Trophoblast cell (in vitro differentiated cells and primary cell): ENCODE results near the gene CEP162.
A peak's percentile ranks its signal among the peaks of the same experiment; 100 is the strongest.
"Not testable (repeated sequence)": the region's sequence is repeated elsewhere in the genome, so short reads cannot be mapped to it uniquely, and the experiment has no call there.

Experiments used
- DNase-seq, 2 donors: peaks; one replicate each; pipeline ENCODE4 v3.0.0-alpha.2; 2016
- H2AFZ ChIP-seq: 2 replicates; pipeline ENCODE4 v1.6.1; 2013; ENCODE audit warnings: low read length, moderate library complexity, mild to moderate bottlenecking; ENCODE audit not compliant: insufficient read depth, poor library complexity
- H2AK5ac ChIP-seq: 2 replicates; pipeline ENCODE4 v1.6.1; 2013; ENCODE audit warnings: mild to moderate bottlenecking, low read length
- H2BK120ac ChIP-seq: 2 replicates; pipeline ENCODE4 v1.6.1; 2013; ENCODE audit warnings: low read length, mild to moderate bottlenecking, moderate library complexity; ENCODE audit not compliant: insufficient read depth, poor library complexity
- H2BK12ac ChIP-seq: 2 replicates; pipeline ENCODE4 v1.6.1; 2013; ENCODE audit warnings: mild to moderate bottlenecking, low read length, moderate library complexity
- H2BK5ac ChIP-seq: 2 replicates; pipeline ENCODE4 v1.6.1; 2013; ENCODE audit warnings: low read length, low read depth, moderate library complexity, mild to moderate bottlenecking; ENCODE audit not compliant: poor library complexity
- H3K14ac ChIP-seq: 2 replicates; pipeline ENCODE4 v1.6.1; 2013; ENCODE audit warnings: mild to moderate bottlenecking, low read length
- H3K18ac ChIP-seq: 2 replicates; pipeline ENCODE4 v1.6.1; 2013; ENCODE audit warnings: mild to moderate bottlenecking, low read length
- H3K23ac ChIP-seq: 2 replicates; pipeline ENCODE4 v1.6.1; 2013; ENCODE audit warnings: low read length
- H3K27ac ChIP-seq: 2 replicates; pipeline ENCODE4 v1.5.1; 2013; ENCODE audit warnings: low read depth, mild to moderate bottlenecking, inconsistent platforms, low read length, moderate library complexity
- H3K27me3 ChIP-seq: 2 replicates; pipeline ENCODE4 v1.6.1; 2013; ENCODE audit warnings: inconsistent platforms, mild to moderate bottlenecking, low read length, moderate library complexity; ENCODE audit not compliant: insufficient read depth
- H3K36me3 ChIP-seq, 2 experiments: 1 replicate in 1 of 2; 2 replicates in 1 of 2; pipeline ENCODE4 v1.6.1; 2013; ENCODE audit warnings: low read length in 2 of 2, mild to moderate bottlenecking in 2 of 2, moderate library complexity in 1 of 2; ENCODE audit not compliant: insufficient read depth in 2 of 2, control insufficient read depth in 1 of 2
- H3K4ac ChIP-seq: 2 replicates; pipeline ENCODE4 v1.6.1; 2013; ENCODE audit warnings: low read depth, mild to moderate bottlenecking, low read length, moderate library complexity
- H3K4me1 ChIP-seq, 2 experiments: 1 replicate in 1 of 2; 2 replicates in 1 of 2; pipeline ENCODE4 v1.6.1; 2013; ENCODE audit warnings: low read length in 2 of 2, mild to moderate bottlenecking in 2 of 2, moderate library complexity in 1 of 2; ENCODE audit not compliant: insufficient read depth in 2 of 2, control insufficient read depth in 1 of 2
- H3K4me2 ChIP-seq: 2 replicates; pipeline ENCODE4 v1.6.1; 2013; ENCODE audit warnings: inconsistent platforms, mild to moderate bottlenecking, low read length, moderate library complexity
- H3K4me3 ChIP-seq: 2 replicates; pipeline ENCODE4 v1.5.1; 2013; ENCODE audit warnings: mild to moderate bottlenecking, low read depth, low read length, inconsistent platforms
- H3K79me1 ChIP-seq: one replicate; pipeline ENCODE4 v1.6.1; 2013; ENCODE audit warnings: low read length
- H3K79me2 ChIP-seq: 2 replicates; pipeline ENCODE4 v1.6.1; 2013; ENCODE audit warnings: low read length, mild to moderate bottlenecking; ENCODE audit not compliant: control insufficient read depth, insufficient read depth, poor library complexity
- H3K9ac ChIP-seq: 2 replicates; pipeline ENCODE4 v1.6.1; 2013; ENCODE audit warnings: mild to moderate bottlenecking, low read length
- H3K9me3 ChIP-seq: 2 replicates; pipeline ENCODE4 v1.6.1; 2013; ENCODE audit warnings: low read depth, mild to moderate bottlenecking, control low read depth, inconsistent platforms, low read length; ENCODE audit not compliant: insufficient read depth
- H4K12ac ChIP-seq: 2 replicates; pipeline ENCODE4 v1.6.1; 2013; ENCODE audit warnings: low read depth, mild to moderate bottlenecking, low read length, moderate library complexity
- H4K8ac ChIP-seq: 2 replicates; pipeline ENCODE4 v1.6.1; 2013; ENCODE audit warnings: low read depth, mild to moderate bottlenecking, low read length, moderate library complexity
- H4K91ac ChIP-seq: one replicate; pipeline ENCODE4 v1.6.1; 2013; ENCODE audit warnings: low read depth, mild to moderate bottlenecking, low read length, moderate library complexity
- WGBS: extraction: QIAGEN DNeasy Blood & Tissue Kit; methylation state at CpG from one replicate; pipeline ENCODE4 v1.1.7; 2013; ENCODE audit warnings: missing lambda C conversion rate; ENCODE audit not compliant: insufficient read length, insufficient coverage; ENCODE audit errors: extremely low coverage; 5-methylcytosine and 5-hydroxymethylcytosine counted together

Gene CEP162

GRCh38 chr6:84227044-84227433 lies 404 bp downstream of the CEP162 start:
- Histone ChIP-seq H3K9me3 (no peaks in the 10 kb centered on the region), H4K12ac (peak overlapping the region; percentile 22), H3K36me3 (no peaks in the 10 kb centered on the region), H3K4me2 (peak overlapping the region; percentile 81), H3K23ac (no peak overlapping the region), H4K8ac (peak overlapping the region; percentile 88), H4K91ac (peak overlapping the region; percentile 42), H3K79me1 (peaks cover 4% of the 10 kb centered on the region), H3K79me2 (peaks cover 5% of the 10 kb centered on the region), H3K18ac (peak overlapping the region; percentile 46), H2BK120ac (no peak overlapping the region), H3K14ac (peak overlapping the region; percentile 53), H2AK5ac (no peak overlapping the region), H3K27ac (no peak overlapping the region), H2BK12ac (no peak overlapping the region), H3K4ac (peak overlapping the region; percentile 77), H2BK5ac (peak overlapping the region; percentile 27), H2AFZ (peak overlapping the region; percentile 89), H3K4me1 (peaks cover 0 to 2% of the 10 kb centered on the region in 2 experiments), H3K9ac (peak overlapping the region; percentile 34), H3K27me3 (no peaks in the 10 kb centered on the region), H3K4me3 (peak overlapping the region; percentile 80)
- DNase-seq: no peak
- WGBS: no CpG with 5 or more reads among the region's 14 CpGs

GRCh38 chr6:84224251-84224650 lies 3.2 kb downstream of the CEP162 start:
- Histone ChIP-seq H2AK5ac (no peak overlapping the region), H3K79me2 (peaks cover 5% of the 10 kb centered on the region), H3K4me1 (peaks cover 0 to 2% of the 10 kb centered on the region in 2 experiments), H3K14ac (no peak overlapping the region), H3K36me3 (no peaks in the 10 kb centered on the region), H3K4ac (no peak overlapping the region), H2BK5ac (no peak overlapping the region), H2BK120ac (no peak overlapping the region), H3K79me1 (peaks cover 4% of the 10 kb centered on the region), H4K12ac (no peak overlapping the region), H3K9me3 (no peaks in the 10 kb centered on the region), H3K23ac (no peak overlapping the region), H3K9ac (no peak overlapping the region), H3K27me3 (no peaks in the 10 kb centered on the region), H3K4me3 (no peak overlapping the region), H2BK12ac (no peak overlapping the region), H3K18ac (no peak overlapping the region), H4K8ac (no peak overlapping the region), H4K91ac (no peak overlapping the region), H3K27ac (no peak overlapping the region), H3K4me2 (no peak overlapping the region), H2AFZ (no peak overlapping the region)
- no peak for DNase-seq

- not testable (repeated sequence) for H4K8ac ChIP-seq, H3K23ac ChIP-seq, H2BK120ac ChIP-seq, H3K79me1 ChIP-seq, H2AK5ac ChIP-seq, H2BK12ac ChIP-seq, H3K4ac ChIP-seq, H3K14ac ChIP-seq, H4K91ac ChIP-seq, H3K9ac ChIP-seq, H2AFZ ChIP-seq, H4K12ac ChIP-seq, H3K36me3 ChIP-seq, H3K27ac ChIP-seq, H3K4me1 ChIP-seq, H3K4me3 ChIP-seq, H2BK5ac ChIP-seq, H3K4me2 ChIP-seq, H3K79me2 ChIP-seq, H3K18ac ChIP-seq, H3K27me3 ChIP-seq, H3K9me3 ChIP-seq
- DNase-seq: peak; percentile 33 to 40
- no CpG with 5 or more reads among the region's 5 CpGs for WGBS
Measured at GRCh38 chr6:84223608-84224007, 3.8 kb downstream of the CEP162 start.

GRCh38 chr6:84222426-84222825 lies 5.0 kb downstream of the CEP162 start:
- Histone ChIP-seq H3K79me1 (peaks cover 4% of the 10 kb centered on the region), H2BK5ac (no peak overlapping the region), H3K18ac (no peak overlapping the region), H3K4me3 (no peak overlapping the region), H3K27me3 (no peaks in the 10 kb centered on the region), H2AFZ (no peak overlapping the region), H3K9ac (no peak overlapping the region), H3K14ac (no peak overlapping the region), H3K9me3 (no peaks in the 10 kb centered on the region), H3K4me1 (peaks cover 0 to 2% of the 10 kb centered on the region in 2 experiments), H3K4me2 (no peak overlapping the region), H4K8ac (no peak overlapping the region), H3K4ac (no peak overlapping the region), H2AK5ac (no peak overlapping the region), H2BK12ac (no peak overlapping the region), H2BK120ac (no peak overlapping the region), H3K79me2 (peaks cover 4% of the 10 kb centered on the region), H4K91ac (no peak overlapping the region), H4K12ac (no peak overlapping the region), H3K27ac (no peak overlapping the region), H3K23ac (no peak overlapping the region), H3K36me3 (no peaks in the 10 kb centered on the region)
- no peak for DNase-seq
- no CpG with 5 or more reads among the region's 4 CpGs for WGBS
